GM13977 (cell line): ENCODE data around the gene GKN2.
"Not testable (repeated sequence)": the region's sequence is repeated elsewhere in the genome, so short reads cannot be mapped to it uniquely, and the experiment has no call there.

Experiments
- DNase-seq: peaks from one replicate; pipeline ENCODE4 v3.0.0; 2012; ENCODE audit warnings: low spot score
- in situ Hi-C: fragments of 300-500 bp; cut with MboI; formaldehyde crosslinking; loops from one replicate; pipeline ENCODE4 v1.12.0; 2022; ENCODE audit warnings: low sequenced_read_pairs, low pct_unique_long_range_greater_than_20kb, mixed read lengths, inconsistent platforms; ENCODE audit not compliant: unreplicated experiment
- TF ChIP-seq, protein P1 (sequence below): IDR thresholded peaks from 2 replicates; pipeline ENCODE4 v1.5.1; 2012; ENCODE audit warnings: mild to moderate bottlenecking, control low read depth; ENCODE audit not compliant: insufficient read depth; ENCODE audit errors: extremely low read depth, missing control alignments

Gene GKN2

DNA sequence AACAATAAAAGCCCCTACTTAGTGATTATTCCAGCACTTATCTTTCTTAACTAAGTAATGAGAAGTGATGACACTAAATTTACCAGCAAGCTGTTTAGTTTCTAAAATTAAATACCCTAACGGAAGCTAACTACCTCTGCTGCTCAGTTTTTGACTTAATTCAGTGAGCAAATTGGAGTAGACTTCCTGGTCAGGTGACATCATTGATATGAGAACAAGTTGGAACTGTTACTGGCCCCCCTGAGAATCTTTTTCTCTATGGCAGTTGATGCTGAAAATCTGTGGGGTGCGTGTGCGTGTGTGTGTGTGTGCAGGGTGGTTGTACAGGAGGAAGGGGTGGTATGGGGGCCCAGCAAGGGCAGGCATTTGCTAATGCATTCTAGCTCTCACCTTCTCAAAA is 46.0 kb downstream of the GKN2 start:
- TF ChIP-seq, protein P1, sequence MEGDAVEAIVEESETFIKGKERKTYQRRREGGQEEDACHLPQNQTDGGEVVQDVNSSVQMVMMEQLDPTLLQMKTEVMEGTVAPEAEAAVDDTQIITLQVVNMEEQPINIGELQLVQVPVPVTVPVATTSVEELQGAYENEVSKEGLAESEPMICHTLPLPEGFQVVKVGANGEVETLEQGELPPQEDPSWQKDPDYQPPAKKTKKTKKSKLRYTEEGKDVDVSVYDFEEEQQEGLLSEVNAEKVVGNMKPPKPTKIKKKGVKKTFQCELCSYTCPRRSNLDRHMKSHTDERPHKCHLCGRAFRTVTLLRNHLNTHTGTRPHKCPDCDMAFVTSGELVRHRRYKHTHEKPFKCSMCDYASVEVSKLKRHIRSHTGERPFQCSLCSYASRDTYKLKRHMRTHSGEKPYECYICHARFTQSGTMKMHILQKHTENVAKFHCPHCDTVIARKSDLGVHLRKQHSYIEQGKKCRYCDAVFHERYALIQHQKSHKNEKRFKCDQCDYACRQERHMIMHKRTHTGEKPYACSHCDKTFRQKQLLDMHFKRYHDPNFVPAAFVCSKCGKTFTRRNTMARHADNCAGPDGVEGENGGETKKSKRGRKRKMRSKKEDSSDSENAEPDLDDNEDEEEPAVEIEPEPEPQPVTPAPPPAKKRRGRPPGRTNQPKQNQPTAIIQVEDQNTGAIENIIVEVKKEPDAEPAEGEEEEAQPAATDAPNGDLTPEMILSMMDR: no peak
- in situ Hi-C loops: loop anchor here (10.0 kb wide), 2 partner anchors 62 to 132 kb away; no protein-coding TSS in a partner anchor
- DNase-seq: no peak

DNA sequence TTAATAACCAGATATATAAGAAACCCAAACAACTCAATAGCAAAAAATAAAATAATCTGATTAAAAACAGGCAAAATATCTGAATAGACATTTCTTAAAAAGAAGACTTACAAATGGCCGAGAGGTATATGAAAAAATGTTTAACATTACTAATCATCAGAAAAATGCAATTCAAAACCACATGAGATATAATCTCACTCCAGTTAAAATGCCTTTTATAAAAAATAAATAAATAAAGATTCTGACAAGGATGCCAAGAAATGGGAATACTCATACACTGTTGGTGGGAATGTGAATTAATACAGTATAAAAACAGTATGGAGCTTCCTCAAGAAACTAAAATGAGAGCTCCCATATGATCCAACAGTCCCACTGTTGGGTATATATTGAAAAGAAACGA is 47.6 kb downstream of the GKN2 start:
- DNase-seq: no peak
- TF ChIP-seq, protein P1: no peak
- in situ Hi-C loops: loop anchor here (10.0 kb wide), 2 partner anchors 60 to 130 kb away; no protein-coding TSS in a partner anchor

DNA sequence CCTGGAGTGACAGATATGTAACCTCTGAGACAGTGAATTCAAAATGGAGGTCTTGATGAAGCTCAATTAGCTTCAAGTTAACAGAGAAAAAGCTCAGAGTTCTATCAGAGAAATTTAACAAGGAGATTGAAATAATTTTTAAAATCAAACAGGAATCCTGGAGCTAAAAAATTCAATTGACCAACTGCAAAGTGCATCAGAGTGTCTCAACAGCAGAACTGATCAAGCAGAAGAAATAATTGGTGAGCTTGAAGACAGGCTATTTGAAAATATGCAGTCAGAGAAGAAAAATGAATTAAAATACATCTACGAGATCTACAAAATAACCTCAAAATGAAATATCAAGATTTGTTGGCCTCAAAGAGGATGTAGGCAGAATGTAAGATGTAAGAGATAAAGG is 51.1 kb downstream of the GKN2 start:
- DNase-seq: no peak
- TF ChIP-seq, protein P1: no peak
- in situ Hi-C loops: loop anchor here (10.0 kb wide), 2 partner anchors 57 to 127 kb away; no protein-coding TSS in a partner anchor

DNA sequence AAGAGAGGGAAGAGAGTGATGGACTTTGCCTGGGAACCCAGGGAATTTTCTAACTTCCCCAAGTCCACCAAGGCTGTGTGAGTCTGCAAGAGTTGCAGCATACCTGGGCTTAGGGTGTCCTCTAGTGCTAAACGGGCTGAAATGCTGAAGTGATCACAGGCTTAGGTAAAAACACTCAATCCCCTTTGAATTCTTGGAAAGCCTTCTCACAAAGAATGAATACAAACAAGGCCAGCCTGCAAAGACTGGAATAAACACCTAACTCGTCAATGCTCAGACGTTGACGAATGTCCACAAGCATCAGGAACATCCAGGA is 51.5 kb downstream of the GKN2 start:
- TF ChIP-seq, protein P1: no peak
- in situ Hi-C loops: loop anchor here (10.0 kb wide), 2 partner anchors 56 to 126 kb away; no protein-coding TSS in a partner anchor
- no peak for DNase-seq

DNA sequence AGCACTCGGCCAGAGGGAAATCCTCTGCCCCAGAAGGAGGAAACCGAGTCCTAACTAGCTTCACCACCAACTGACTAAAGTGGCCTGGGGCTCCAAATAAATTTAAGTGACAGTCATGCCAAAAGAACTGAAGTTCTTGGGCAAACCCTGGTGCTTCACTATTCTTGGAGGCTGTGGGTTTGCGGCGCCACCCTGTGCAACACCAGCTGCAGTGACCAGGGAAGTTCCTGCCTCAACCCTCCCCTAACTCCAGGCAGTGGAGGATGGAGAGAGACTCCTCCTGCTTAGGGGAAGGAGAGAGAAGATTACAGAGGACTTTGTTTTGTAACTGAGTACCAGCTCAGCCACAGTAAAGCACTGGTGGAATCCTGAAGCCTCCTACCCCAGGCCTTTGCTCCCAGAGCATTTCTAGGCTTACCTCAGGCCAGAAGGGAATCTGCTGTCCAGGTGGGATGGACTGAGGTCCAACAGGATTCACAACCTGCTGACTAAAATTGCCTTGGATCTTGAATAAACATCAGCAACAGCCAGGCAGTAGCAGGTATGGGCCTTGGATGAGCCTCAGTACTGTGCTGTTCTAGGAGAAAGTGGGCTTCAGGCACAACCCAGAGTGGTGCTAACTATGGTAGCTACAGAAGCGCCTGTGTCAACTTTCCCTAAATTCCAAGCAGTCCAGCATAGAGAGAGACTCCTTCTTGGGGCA is 52.0 kb downstream of the GKN2 start:
- no peak for DNase-seq
- in situ Hi-C loops: loop anchor here (10.0 kb wide), 2 partner anchors 56 to 126 kb away; no protein-coding TSS in a partner anchor
- TF ChIP-seq, protein P1: no peak

DNA sequence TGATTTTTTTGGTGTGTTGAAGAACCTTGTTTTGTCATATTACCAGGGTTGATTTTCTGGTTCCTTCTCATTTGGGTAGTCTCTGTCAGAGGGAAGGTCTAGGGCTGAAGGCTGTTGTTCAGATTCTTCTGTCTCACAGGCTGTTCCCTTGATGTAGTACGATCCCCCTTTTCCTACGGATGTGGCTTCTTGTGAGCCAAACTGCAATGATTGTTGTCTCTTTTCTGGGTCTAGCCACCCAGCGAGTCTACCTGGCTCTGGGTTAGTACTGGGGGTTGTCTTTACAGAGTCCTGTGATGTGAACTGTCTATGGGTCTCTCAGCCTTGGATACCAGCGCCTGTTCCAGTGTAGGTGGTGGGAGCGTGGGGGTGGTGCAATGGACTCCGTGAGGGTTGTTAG is 56.7 kb downstream of the GKN2 start:
- in situ Hi-C loops, DNase-seq: not testable (repeated sequence)
